ENCODE data around the gene NYAP2.
A peak's percentile ranks its signal among the peaks of the same experiment; 100 is the strongest.

NYAP2 gene

GRCh38 chr2:225574582-225575138, 175.2 kb downstream of the NYAP2 start:
- no peak for TF ChIP-seq Cebpa-rat (IDR thresholded peaks at IDR 0.05)
- Histone ChIP-seq H3K27ac (no peak overlapping the region), H3K4me3 (no peak overlapping the region), H3K4me2 (no peak overlapping the region), H3K4me1 (no peaks in the 10 kb centered on the region), H4K20me1 (no peaks in the 10 kb centered on the region), H3K9me3 (peaks cover 17% of the 10 kb centered on the region), H3K36me3 (no peaks in the 10 kb centered on the region), H3K9ac (no peak overlapping the region), H3K27me3 (no peaks in the 10 kb centered on the region)

GRCh38 chr2:225581135-225581534, 181.6 kb downstream of the NYAP2 start:
- H3K4me2 ChIP-seq: no peak overlapping the region
- H3K9me3 ChIP-seq: peaks cover 7% of the 10 kb centered on the region; the same call in 1 of the 2 replicates
- H3K27me3 ChIP-seq: no peaks in the 10 kb centered on the region
- H3K4me3 ChIP-seq: no peak overlapping the region
- no peaks in the 10 kb centered on the region for H3K4me1 ChIP-seq
- H3K27ac ChIP-seq: no peak overlapping the region
- no peak overlapping the region for H3K9ac ChIP-seq
- no peaks in the 10 kb centered on the region for H3K36me3 ChIP-seq
- no peaks in the 10 kb centered on the region for H4K20me1 ChIP-seq
- TF ChIP-seq Cebpa-rat (IDR thresholded peaks at IDR 0.05): no peak

- Histone ChIP-seq H3K4me1 (no peaks in the 10 kb centered on the region), H3K27me3 (no peaks in the 10 kb centered on the region), H3K4me3 (no peak overlapping the region), H3K4me2 (no peak overlapping the region), H4K20me1 (no peaks in the 10 kb centered on the region), H3K36me3 (no peaks in the 10 kb centered on the region), H3K9me3 (peaks cover 7% of the 10 kb centered on the region; the same call in 1 of the 2 replicates), H3K27ac (no peak overlapping the region), H3K9ac (no peak overlapping the region)
- no peak for TF ChIP-seq Cebpa-rat (IDR thresholded peaks at IDR 0.05)
Measured at GRCh38 chr2:225581906-225582305, 182.4 kb downstream of the NYAP2 start.

- Histone ChIP-seq H3K4me3 (no peak overlapping the region), H3K4me1 (no peaks in the 10 kb centered on the region), H3K4me2 (no peak overlapping the region), H3K27me3 (no peaks in the 10 kb centered on the region), H3K9ac (no peak overlapping the region), H3K36me3 (no peaks in the 10 kb centered on the region), H3K9me3 (peaks cover 7% of the 10 kb centered on the region; the same call in 1 of the 2 replicates), H3K27ac (no peak overlapping the region), H4K20me1 (no peaks in the 10 kb centered on the region)
- TF ChIP-seq Cebpa-rat (IDR thresholded peaks at IDR 0.05): no peak
Measured at GRCh38 chr2:225582355-225583116, 183.0 kb downstream of the NYAP2 start.

- no peak for TF ChIP-seq Cebpa-rat (IDR thresholded peaks at IDR 0.05)
- H3K27me3 ChIP-seq: no peaks in the 10 kb centered on the region
- no peaks in the 10 kb centered on the region for H4K20me1 ChIP-seq
- H3K9me3 ChIP-seq: peaks cover 7% of the 10 kb centered on the region; the same call in 1 of the 2 replicates
- H3K4me2 ChIP-seq: no peak overlapping the region
- H3K4me1 ChIP-seq: no peaks in the 10 kb centered on the region
- H3K27ac ChIP-seq: no peak overlapping the region
- H3K9ac ChIP-seq: no peak overlapping the region
- H3K4me3 ChIP-seq: no peak overlapping the region
- no peaks in the 10 kb centered on the region for H3K36me3 ChIP-seq
Measured at GRCh38 chr2:225584796-225585195, 185.3 kb downstream of the NYAP2 start.

GRCh38 chr2:225590932-225591331, 191.4 kb downstream of the NYAP2 start:
- no peak for TF ChIP-seq Cebpa-rat (IDR thresholded peaks at IDR 0.05)

GRCh38 chr2:225597911-225598310, 198.4 kb downstream of the NYAP2 start:
- Histone ChIP-seq H3K36me3 (no peaks in the 10 kb centered on the region), H3K4me2 (no peak overlapping the region), H3K27ac (no peak overlapping the region), H3K9me3 (peaks cover 7% of the 10 kb centered on the region), H3K4me1 (peaks cover 10% of the 10 kb centered on the region), H3K4me3 (no peak overlapping the region), H3K9ac (no peak overlapping the region), H3K27me3 (no peaks in the 10 kb centered on the region), H4K20me1 (no peaks in the 10 kb centered on the region)
- TF ChIP-seq Cebpa-rat (IDR thresholded peaks at IDR 0.05): no peak

More at GRCh38 chr2:225590932-225591331, 191.4 kb downstream of the NYAP2 start:
- no peak overlapping the region for H3K9ac ChIP-seq
- H3K4me2 ChIP-seq: no peak overlapping the region
- H3K27ac ChIP-seq: no peak overlapping the region
- H3K4me3 ChIP-seq: no peak overlapping the region
- no peaks in the 10 kb centered on the region for H3K27me3 ChIP-seq
- no peaks in the 10 kb centered on the region for H3K4me1 ChIP-seq
- no peaks in the 10 kb centered on the region for H3K9me3 ChIP-seq
- H4K20me1 ChIP-seq: no peaks in the 10 kb centered on the region
- no peaks in the 10 kb centered on the region for H3K36me3 ChIP-seq

GRCh38 chr2:225598426-225598825, 198.9 kb downstream of the NYAP2 start:
- peaks cover 7% of the 10 kb centered on the region for H3K9me3 ChIP-seq
- no peak overlapping the region for H3K27ac ChIP-seq
- peak overlapping the region; percentile 45; the same call in 1 of the 2 replicates for H3K4me2 ChIP-seq
- no peaks in the 10 kb centered on the region for H3K36me3 ChIP-seq
- H3K9ac ChIP-seq: no peak overlapping the region
- H4K20me1 ChIP-seq: no peaks in the 10 kb centered on the region
- H3K4me1 ChIP-seq: peaks cover 10% of the 10 kb centered on the region
- no peak overlapping the region for H3K4me3 ChIP-seq
- TF ChIP-seq Cebpa-rat (IDR thresholded peaks at IDR 0.05): no peak
- H3K27me3 ChIP-seq: no peaks in the 10 kb centered on the region

GRCh38 chr2:225598897-225599296, 199.4 kb downstream of the NYAP2 start:
- Histone ChIP-seq H4K20me1 (no peaks in the 10 kb centered on the region), H3K4me2 (peak overlapping the region; percentile 45; the same call in 1 of the 2 replicates), H3K9me3 (peaks cover 7% of the 10 kb centered on the region), H3K9ac (no peak overlapping the region), H3K4me3 (no peak overlapping the region), H3K27ac (no peak overlapping the region), H3K4me1 (peaks cover 10% of the 10 kb centered on the region), H3K27me3 (no peaks in the 10 kb centered on the region), H3K36me3 (no peaks in the 10 kb centered on the region)
- TF ChIP-seq Cebpa-rat (IDR thresholded peaks at IDR 0.05): no peak

GRCh38 chr2:225599856-225600255, 200.3 kb downstream of the NYAP2 start:
- no peak overlapping the region for H3K4me2 ChIP-seq
- TF ChIP-seq Cebpa-rat (IDR thresholded peaks at IDR 0.05): no peak
- H4K20me1 ChIP-seq: no peaks in the 10 kb centered on the region
- no peaks in the 10 kb centered on the region for H3K36me3 ChIP-seq
- no peaks in the 10 kb centered on the region for H3K27me3 ChIP-seq
- H3K4me3 ChIP-seq: no peak overlapping the region
- H3K27ac ChIP-seq: no peak overlapping the region
- H3K9ac ChIP-seq: no peak overlapping the region
- peaks cover 7% of the 10 kb centered on the region for H3K9me3 ChIP-seq
- H3K4me1 ChIP-seq: peaks cover 10% of the 10 kb centered on the region
